ENCODE results near the gene LRRC25. TPM values are rescaled to one million over a fixed set of nuclear protein-coding genes. Genes with fewer than 3 reads are reported as not detected.

LRRC25 gene
- polyA plus RNA-seq: not detected in 3 replicates
- not detected for polyA plus RNA-seq (2011; ENCODE audit: low read depth)
- polyA plus RNA-seq (2011; cell fraction: cytosol; rRNA removed): not detected in 2 replicates
- not detected in 2 replicates for polyA plus RNA-seq (2011; cell fraction: nucleus; rRNA removed)
- polyA plus RNA-seq (2012; ENCODE audit: low replicate concordance): not detected in 2 replicates
- not detected in 3 replicates for polyA minus RNA-seq
- not detected for polyA minus RNA-seq (2011; cell fraction: cytosol; rRNA and poly(A)+ RNA removed)
- not detected in 2 replicates for polyA minus RNA-seq (2011; cell fraction: nucleus; rRNA and poly(A)+ RNA removed)

DNA sequence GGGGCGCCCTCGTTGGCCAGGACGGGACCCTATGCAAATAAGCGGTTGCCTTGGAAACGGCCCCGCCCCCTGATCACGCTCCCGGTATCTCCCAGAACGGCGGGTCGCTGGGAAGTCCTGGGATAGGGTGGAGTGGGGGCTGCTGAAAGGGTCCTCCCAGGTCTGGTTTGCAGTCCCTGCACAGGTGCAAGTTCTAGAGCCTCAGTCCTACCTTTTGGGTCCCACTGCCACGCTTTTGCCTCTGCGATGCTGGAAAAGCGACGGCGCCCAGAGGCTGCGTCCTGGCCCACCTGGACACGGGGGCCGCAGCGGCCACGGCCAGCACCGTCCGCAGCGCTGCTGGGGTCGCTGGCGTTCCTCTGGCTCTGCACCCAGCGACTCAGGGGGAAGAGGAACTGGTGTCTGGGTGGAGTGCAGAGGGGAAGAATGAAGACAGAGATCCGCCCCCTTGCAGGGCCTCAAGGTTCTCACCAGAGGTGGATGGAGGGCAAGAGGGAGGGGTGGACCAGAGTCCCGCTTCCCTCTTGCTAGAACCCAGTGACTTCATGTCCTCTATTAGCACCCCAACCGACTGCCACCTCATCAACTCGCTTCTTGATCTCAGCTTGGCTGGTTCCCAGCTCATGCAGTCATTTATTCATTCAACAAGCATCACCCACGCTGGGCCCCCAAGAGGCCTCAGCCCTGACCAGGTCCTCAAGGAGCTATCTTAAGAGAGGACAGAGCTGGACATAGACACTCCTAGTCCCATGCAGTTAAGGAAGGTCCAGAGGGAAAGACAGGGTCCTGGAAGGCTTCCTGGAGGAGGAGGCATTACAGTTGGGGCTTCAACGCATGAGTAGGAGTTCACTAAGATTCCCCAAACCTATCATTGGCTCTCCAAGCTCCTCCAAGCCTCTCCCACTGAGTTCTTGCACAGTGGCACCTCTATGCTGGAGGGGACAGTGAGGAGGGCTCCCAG lies at the start of gene LRRC25:
TSS of gene LRRC25 (minus strand) at position 381 of the 961 bp plus-strand sequence. CDS start 659 bp downstream, outside the sequence.
- TF ChIP-seq EZH2 (IDR thresholded peaks at IDR 0.05; ENCODE audit: low read length) (no peak), CTCF (optimal IDR thresholded peaks at IDR 0.05 in 1 of 3, IDR thresholded peaks at IDR 0.05 in 1 of 3, conservative IDR thresholded peaks at IDR 0.05 in 1 of 3; ENCODE audit: extremely low read depth in 1 of 3, insufficient read depth in 2 of 3, low read length in 3 of 3) (no peak)
- H3K4me1 ChIP-seq (ENCODE audit: control insufficient read depth, extremely low read depth, insufficient read depth, low read length): peaks cover 7% of the 10 kb centered on the region
- FAIRE-seq: no peak
- no peaks in the 10 kb centered on the region for H4K20me1 ChIP-seq (ENCODE audit: control insufficient read depth, extremely low read depth, insufficient read depth, low read length)
- no peak for DNase-seq (ENCODE audit: low read depth, low spot score)
- no peaks in the 10 kb centered on the region for H3K79me2 ChIP-seq (ENCODE audit: control insufficient read depth, insufficient read depth, low read length)
- H3K9me1 ChIP-seq (ENCODE audit: control insufficient read depth, extremely low read depth, insufficient read depth, low read length): no peaks in the 10 kb centered on the region
- H3K27me3 ChIP-seq (ENCODE audit: control insufficient read depth, extremely low read depth, insufficient read depth, low read length): peaks cover 27% of the 10 kb centered on the region
- no peak within 1 kb of the TSS for H3K4me2 ChIP-seq (ENCODE audit: control insufficient read depth, extremely low read depth, insufficient read depth, low read depth, low read length)
- no peak within 1 kb of the TSS for H2AFZ ChIP-seq (ENCODE audit: control insufficient read depth, low read length)
- no peaks in the 10 kb centered on the region for H3K9me3 ChIP-seq (ENCODE audit: control insufficient read depth, low read depth, low read length)
- dilution Hi-C loops (cut with MboI; ENCODE audit: extremely low pct_ligation_motif_present, low sequenced_read_pairs): no loop called here
- no peak within 1 kb of the TSS for H3K9ac ChIP-seq (ENCODE audit: control insufficient read depth, extremely low read depth, insufficient read depth, low read length)
- no peaks in the 10 kb centered on the region for H3K36me3 ChIP-seq (ENCODE audit: control insufficient read depth in 2 of 2, extremely low read depth in 1 of 2, insufficient read depth in 2 of 2, low read length in 2 of 2)
- no peak within 1 kb of the TSS for H3K27ac ChIP-seq (ENCODE audit: control insufficient read depth, insufficient read depth, low read length)
- H3K4me3 ChIP-seq (ENCODE audit: control insufficient read depth in 2 of 3, extremely low read depth in 1 of 3, insufficient read depth in 2 of 3, low read depth in 1 of 3, low read length in 3 of 3): no peak within 1 kb of the TSS

DNA sequence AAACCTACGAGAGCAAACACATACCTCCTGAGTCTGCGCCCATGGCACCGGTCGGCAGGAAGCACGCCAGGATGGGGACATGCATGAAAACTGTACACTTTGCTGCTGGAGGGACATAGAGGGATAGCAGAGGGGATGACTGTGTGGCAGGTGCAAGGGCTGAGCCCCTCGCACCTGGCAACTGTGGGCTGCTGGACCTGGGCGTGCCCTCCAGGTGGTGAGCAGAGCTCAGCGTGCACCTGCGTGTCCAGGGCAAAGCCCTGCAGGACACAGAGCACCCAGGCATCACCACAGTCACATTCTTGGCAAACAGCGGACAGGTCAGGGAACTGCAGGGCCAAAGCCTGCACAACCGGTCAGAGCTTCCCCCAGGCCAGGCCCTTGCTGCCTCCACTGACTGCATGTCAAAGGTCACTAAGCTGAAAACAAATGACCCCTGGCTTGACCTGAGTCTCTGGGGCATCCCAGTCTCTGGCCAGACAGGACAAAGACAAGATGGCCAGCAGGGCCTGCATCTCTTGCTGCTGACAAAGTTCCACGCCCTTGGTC lies 49.5 kb upstream of the LRRC25 start:
- Histone ChIP-seq H3K9ac (ENCODE audit: control insufficient read depth, extremely low read depth, insufficient read depth, low read length) (no peak overlapping the region), H3K79me2 (ENCODE audit: control insufficient read depth, insufficient read depth, low read length) (peaks cover 11% of the 10 kb centered on the region), H4K20me1 (ENCODE audit: control insufficient read depth, extremely low read depth, insufficient read depth, low read length) (no peaks in the 10 kb centered on the region), H3K9me1 (ENCODE audit: control insufficient read depth, extremely low read depth, insufficient read depth, low read length) (peaks cover 3% of the 10 kb centered on the region), H3K4me2 (ENCODE audit: control insufficient read depth, extremely low read depth, insufficient read depth, low read depth, low read length) (no peak overlapping the region), H3K27me3 (ENCODE audit: control insufficient read depth, extremely low read depth, insufficient read depth, low read length) (no peaks in the 10 kb centered on the region), H3K4me3 (ENCODE audit: control insufficient read depth in 2 of 3, extremely low read depth in 1 of 3, insufficient read depth in 2 of 3, low read depth in 1 of 3, low read length in 3 of 3) (no peak overlapping the region), H2AFZ (ENCODE audit: control insufficient read depth, low read length) (no peak overlapping the region), H3K9me3 (ENCODE audit: control insufficient read depth, low read depth, low read length) (no peaks in the 10 kb centered on the region), H3K36me3 (ENCODE audit: control insufficient read depth in 2 of 2, extremely low read depth in 1 of 2, insufficient read depth in 2 of 2, low read length in 2 of 2) (peaks cover 51 to 60% of the 10 kb centered on the region in 2 experiments), H3K27ac (ENCODE audit: control insufficient read depth, insufficient read depth, low read length) (no peak overlapping the region), H3K4me1 (ENCODE audit: control insufficient read depth, extremely low read depth, insufficient read depth, low read length) (peaks cover 7% of the 10 kb centered on the region)
- TF ChIP-seq CTCF (optimal IDR thresholded peaks at IDR 0.05 in 1 of 3, IDR thresholded peaks at IDR 0.05 in 1 of 3, conservative IDR thresholded peaks at IDR 0.05 in 1 of 3; ENCODE audit: extremely low read depth in 1 of 3, insufficient read depth in 2 of 3, low read length in 3 of 3) (no peak), EZH2 (IDR thresholded peaks at IDR 0.05; ENCODE audit: low read length) (no peak)
- no peak for FAIRE-seq
- no peak for DNase-seq (ENCODE audit: low read depth, low spot score)
- dilution Hi-C loops (cut with MboI; ENCODE audit: extremely low pct_ligation_motif_present, low sequenced_read_pairs): no loop called here

Data from keratinocyte (primary cell).